AG20443 (cell line): ENCODE data around the gene TBC1D26.
"Not testable (repeated sequence)": the region's sequence is repeated elsewhere in the genome, so short reads cannot be mapped to it uniquely, and the experiment has no call there.

Experiments used
- DNase-seq: peaks from one replicate; pipeline ENCODE4 v3.0.0; 2012; ENCODE audit warnings: low spot score, mixed read lengths

TBC1D26 gene

DNA sequence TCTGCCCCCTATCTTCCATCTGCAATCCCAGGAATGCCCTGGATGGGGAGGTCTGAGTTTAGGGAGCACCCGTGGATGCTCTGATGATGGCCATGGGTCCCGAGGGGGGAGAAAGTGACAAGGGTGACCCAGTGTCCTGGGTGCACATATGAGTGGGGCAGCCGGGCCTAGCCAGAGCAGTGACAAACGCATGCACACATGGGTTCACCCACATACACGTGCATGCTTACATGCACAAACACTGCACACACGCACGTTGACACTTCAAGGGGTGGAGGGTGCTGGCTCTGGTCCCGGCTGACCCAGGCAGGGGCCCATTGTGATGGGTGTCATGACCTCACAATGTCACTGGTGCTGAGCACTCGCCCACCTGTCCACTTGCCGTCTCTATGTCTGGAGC, at the start of gene TBC1D26:
Gene TBC1D26, plus strand, starts transcription at position 384 of the 400 bp plus-strand sequence. CDS start 3,066 bp downstream, outside the sequence.
- DNase-seq, result not testable (repeated sequence)

DNA sequence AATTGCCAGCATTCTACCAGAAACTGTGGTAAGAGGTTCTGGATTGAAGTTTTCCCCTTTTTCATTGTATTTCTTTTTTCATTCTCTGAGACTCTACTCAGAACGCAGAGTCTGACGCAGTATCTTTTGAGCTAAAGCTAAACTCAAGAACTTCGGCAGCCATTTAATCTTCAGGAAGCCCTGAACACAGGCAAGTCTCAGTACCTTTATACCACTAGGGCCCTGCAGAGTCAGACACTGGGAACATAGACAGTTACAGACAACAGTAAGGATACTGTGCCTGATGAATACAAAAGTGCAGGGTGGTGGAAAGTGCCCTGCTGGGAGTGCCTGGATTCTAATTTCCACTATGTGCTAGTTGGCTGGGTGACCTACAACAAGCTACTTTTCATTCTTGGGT, 48.9 kb upstream of the TBC1D26 start:
- not testable (repeated sequence) for DNase-seq

DNA sequence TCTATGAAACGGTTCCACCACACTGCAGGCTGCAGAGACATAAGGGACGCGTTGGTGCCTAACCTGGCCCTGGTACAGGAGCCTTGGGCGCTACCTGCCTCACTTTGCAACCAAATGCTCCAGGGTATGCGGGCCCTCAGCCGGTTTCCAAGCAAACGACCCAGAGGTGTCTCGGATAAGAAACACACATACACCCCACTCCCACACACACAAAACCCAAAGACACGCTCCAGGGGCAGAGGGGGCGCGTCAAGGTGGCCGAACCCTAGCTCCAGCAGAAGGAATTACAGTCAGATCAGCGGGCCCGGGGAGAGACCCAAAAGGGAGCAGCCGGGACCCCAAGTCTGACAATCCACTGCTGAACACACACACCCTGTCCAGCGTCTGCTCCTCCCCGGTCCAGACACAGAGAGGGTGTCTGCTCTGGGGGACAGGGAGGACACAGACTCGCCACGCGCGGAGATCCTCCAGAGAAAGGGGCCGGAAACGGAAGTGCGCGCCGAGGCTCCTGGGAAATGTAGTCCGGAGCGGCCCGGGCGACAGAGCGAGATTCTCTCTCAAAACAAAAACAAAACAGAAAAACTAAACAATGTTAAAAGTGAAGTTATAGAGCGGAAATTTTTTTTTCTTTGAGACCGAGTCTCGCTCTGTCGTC, 48.1 kb upstream of the TBC1D26 start, which contains the start of gene TRIM16:
Gene TRIM16, minus strand, starts transcription at position 488 of the 655 bp plus-strand sequence. CDS start 32,702 bp downstream, outside the sequence.
- DNase-seq, result peak; percentile 78

DNA sequence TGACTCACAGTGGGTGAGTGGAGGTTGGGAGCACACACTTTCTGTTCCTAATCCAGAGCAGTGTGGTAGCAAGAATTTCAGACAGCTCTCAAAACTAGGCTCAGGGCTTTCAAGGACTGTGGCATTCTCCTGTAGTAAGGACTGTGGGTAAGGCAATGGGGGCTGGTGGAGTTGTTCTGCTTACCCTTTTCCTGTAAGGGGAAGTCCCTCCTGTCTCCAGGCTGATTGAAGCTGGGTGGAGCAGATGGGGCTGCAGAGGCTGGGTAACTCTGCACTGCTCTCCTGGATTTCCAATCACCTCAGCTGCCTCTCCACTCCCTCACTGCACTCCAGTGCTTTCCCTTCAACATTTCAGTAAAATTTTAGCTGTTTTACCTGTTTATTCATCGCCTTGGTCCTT, 44.6 kb upstream of the TBC1D26 start:
- DNase-seq, result not testable (repeated sequence)

DNA sequence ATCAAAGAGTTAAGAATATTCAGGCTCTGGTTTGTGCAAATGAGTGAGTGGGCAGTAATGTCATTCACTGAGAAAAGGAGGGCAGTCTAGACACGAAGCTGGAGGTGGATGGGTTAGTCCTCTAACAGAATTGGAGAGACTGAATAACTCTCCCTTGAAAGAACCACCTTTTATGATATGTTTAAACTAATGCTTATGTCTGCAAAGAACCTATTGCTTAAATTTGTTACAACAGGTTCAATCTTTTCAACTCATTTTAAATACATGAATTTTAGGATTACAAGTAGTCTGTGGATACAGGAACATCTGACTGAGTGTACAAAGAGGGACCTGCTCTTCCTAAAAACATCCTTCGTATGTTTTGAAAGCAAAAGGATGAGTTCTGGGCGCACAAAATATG, 33.1 kb upstream of the TBC1D26 start:
- not testable (repeated sequence) for DNase-seq

DNA sequence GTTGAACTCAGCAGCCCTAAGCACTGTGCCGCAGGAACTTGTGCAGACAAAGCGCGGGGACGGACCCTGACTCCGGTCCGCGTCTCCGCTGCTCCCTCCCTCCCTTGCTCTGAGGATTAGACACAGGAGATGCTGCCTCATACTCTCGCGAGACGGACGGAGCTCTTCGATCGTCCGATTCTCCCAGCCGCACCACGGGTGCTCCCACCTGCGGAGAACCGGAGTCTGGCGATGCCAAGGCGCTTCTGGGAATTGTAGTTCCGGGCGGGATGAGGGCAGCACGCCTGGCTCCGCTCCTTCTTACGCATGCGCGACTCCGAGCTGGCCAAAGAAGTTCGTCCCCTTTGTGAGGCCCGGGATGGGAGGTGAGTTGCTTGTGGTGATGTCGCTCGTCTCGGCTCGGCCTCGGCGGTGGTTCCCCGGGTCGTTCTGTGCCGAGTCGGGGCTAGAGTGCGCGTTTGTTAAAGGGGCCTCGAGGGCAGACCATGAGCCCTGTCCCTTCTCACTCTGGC, 32.6 kb upstream of the TBC1D26 start, which contains the start of gene ZNF286A:
Gene ZNF286A, plus strand, starts transcription at position 340 of the 512 bp plus-strand sequence. CDS start 578 bp downstream, outside the sequence.
- peak; percentile 98 for DNase-seq

DNA sequence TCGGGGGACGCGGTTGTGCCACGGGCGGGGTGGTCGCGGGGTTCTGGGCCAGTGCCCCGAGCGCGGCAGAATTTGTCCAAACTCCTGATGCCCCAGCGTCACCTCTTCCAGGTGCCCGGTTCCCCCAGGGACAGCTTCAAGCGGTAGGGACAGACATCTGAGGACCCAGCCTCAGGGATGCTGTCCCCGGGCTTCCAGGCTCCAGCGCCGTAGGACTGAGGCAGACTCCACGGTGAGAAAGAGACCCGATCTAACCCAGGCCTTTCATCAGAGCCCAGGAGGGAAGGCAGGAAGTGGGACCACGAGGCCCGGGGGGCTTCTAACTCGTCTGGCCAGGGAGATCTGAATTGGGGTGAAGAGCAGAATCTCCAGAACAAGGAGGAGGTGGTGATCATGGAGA, 32.1 kb upstream of the TBC1D26 start:
- not testable (repeated sequence) for DNase-seq

DNA sequence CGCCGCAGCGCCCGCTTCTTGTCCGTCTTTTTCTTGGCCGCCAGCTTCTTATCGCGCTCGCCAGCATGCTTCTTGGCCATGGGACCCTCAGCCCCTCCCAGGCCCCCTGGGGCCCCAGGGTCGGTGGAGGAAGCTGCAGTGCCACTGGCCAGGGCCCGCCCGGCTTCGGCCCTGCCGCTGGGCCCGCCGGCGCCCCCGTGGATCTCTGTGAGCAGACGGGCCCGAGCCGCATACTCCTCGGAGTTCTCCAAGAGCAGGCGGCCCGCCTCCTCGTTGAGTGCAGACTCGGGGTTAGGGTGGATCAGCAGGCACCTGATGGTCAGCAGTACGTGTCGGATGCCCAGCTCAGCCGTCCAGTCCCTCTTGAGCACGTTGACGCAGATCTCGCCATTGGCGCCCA, 27.8 kb upstream of the TBC1D26 start:
- DNase-seq, result not testable (repeated sequence)

DNA sequence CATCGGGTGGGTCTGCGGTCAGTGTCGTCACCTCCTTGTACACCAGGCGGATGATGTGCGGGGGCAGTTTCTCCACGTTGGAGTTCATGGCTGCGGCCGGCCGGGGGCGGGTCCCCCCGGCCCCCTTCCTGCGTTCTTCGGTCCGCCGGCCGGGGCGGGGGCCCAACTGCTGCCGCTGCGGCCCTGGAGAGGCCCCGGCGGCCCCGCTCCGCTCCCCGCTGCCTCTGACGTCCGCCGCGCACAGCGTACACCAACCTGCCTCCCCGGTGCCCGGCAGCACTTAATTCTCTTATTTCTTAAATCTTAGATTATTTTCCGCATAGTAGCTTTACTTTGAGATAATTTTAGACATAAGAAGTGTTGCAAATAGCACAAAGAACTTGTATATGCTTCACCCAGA, 27.3 kb upstream of the TBC1D26 start:
- DNase-seq, result not testable (repeated sequence)

DNA sequence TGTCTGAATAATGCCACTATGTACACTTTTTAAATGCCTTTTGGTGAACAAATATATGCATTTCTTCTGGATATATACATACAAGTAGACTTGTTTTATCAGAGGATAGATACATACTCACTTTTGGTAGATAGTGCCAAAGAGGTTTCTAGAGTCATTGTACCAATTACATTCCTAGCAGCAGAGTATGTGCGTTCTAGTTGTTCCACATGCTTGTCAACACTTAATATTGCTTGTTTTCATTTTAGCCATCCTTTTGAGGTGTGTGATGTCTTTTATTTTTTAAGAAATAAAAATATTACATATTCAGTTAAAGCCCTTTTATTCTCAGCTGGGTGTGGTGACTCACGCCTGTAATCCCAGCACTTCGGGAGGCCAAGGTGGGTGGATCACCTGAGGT, 23.2 kb upstream of the TBC1D26 start:
- not testable (repeated sequence) for DNase-seq

DNA sequence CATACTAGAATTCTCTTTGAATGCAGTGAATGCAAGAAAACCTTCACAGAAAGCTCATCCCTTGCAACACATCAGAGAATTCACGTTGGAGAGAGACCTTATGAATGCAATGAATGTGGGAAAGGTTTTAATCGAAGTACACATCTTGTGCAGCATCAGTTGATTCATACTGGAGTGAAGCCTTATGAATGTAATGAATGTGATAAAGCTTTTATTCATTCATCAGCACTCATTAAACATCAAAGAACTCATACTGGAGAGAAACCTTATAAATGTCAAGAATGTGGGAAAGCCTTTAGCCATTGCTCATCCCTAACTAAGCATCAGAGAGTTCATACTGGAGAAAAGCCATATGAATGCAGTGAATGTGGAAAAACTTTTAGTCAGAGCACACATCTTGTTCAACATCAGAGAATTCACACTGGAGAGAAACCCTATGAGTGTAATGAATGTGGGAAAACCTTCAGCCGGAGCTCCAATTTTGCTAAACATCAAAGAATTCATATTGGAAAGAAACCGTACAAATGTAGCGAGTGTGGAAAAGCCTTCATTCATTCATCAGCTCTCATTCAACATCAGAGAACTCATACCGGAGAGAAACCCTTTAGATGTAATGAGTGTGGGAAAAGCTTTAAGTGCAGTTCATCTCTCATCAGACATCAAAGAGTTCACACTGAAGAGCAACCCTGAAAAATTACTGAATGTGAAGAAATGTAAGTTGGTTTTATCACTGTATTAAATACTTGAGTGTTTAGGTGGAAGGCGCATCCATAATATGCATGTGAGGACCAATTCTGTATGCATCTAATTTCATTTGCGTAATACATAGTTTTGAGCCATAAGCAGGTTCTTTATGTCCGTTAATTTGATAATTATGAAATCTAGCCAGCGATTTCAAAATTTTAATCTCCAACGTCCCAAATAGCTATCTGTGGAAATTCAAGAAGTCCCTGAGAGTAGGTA, 15.2 kb upstream of the TBC1D26 start:
- not testable (repeated sequence) for DNase-seq

DNA sequence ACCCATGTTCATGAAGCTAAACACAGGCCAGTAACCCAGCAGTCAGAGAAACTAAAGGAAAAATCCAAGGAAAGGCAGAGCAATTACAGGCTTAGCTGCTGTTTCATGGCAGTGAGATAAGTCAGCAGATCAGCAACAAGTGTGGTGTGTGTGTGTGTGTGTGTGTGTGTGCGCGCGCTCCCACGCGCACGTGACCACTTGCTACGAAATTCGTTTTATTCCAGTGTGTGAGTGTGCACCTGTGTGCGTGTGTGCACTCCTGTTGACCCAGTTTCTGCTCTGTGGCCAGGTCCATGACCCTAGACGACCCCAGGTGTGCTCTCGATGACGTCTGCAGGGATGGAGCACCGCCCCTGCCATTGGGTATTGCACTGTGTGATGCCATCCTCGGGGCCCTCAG, 1.5 kb upstream of the TBC1D26 start:
- not testable (repeated sequence) for DNase-seq

DNA sequence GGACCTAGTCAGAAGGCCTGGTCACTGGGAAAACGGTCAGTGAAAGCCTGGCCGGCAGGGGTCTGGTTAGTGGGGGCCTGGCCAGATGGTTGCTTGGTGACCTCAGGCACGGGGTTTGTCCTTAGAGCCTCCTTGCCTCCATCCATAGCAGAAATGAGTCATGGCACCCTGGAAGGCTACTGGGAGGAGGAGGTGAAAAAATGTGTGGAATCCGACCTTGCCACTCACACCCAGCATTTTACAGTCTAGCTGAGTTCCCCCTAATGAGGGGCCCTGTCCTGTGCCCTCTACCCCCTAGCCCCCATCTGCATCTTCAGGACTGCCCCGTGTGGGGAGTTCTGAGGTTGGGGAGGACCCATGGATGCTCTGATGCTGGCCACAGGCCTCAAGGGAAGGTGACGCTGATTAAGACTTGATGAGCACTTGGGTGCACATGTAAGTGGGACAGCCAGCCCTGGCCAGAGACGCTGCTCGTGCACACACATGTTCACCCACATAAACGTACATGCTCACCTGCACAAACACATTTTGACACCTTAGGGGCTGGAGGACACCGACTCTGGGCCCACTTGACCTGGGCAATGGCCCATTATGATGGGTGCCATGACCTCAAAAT, 1.2 kb downstream of the TBC1D26 start:
- not testable (repeated sequence) for DNase-seq

DNA sequence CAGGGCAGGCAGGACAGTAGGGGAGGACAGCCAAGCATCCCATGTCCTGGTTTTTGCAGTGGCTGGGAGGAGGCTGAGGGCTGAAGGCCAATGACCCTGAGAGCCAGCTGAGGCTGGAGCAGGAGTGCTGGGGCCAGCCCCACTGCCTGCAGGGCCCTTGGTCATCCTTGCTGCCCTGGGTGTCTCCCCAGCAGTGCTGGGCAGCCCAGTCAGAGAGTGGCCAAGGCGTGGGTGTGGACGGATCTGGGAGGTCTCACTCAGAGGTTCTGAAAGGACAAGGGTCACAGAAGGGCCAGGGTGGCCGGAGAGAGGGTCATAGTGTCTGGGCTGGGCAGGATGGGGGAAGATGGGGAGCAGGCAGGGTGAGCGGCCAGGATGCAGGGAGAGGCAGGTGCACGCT, 4.5 kb downstream of the TBC1D26 start:
- DNase-seq, result not testable (repeated sequence)

DNA sequence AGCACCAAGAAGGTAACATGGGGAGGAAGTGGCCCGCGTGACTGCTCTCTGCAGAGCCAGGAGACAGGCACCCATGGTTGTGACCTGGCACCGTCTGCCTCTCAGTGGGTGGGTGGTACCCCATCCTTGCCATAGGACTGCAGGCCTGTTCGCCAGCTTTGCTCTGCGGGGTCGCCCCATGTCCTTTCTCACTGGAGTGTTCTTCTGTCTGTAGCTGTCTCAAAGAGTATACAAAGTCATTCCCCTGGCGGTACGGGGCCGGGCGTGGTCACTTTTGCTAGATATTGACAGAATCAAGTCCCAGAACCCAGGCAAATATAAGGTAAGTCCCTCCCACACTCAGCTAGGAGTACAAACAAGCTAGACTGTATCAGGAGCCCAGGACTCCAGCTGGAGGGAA, 6.0 kb downstream of the TBC1D26 start:
- no peak for DNase-seq

DNA sequence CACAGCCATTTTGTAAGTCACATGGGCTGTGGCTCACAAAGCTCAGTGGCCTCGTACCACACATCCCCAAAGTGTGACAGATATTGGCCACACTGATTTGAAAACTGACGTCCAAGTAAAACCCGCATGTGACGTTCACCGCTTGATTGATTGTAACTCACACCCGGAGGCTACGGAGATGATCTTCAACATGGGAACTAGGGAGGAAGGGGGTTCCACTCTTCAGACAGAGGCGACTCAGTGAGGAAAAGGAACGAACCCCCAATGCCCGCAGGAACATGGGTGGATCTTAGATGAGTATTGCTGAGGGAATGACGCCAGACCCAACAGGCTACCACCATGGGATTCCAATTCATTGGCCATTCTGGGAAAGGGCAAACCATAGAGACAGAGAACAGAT, 7.2 kb downstream of the TBC1D26 start:
- DNase-seq, result not testable (repeated sequence)

DNA sequence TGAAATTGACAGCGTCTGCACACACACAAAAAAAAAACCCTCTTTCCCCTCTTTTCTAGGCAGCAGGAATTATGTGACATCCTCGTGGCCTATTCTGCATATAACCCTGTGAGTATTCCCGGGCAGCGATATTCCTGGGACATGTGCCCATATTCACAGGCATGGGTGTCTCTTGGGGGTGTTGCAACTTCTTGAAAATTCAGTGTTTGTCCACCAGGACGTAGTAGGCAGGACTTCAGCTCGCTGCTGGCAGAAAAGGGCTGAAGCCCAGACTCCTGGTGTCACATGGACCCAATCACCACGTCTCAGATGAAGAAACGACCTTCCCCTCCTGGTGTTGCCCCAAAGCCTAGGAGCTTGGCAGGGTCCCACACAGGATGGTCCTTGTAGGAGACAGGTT, 8.0 kb downstream of the TBC1D26 start:
- DNase-seq, result peak; percentile 11

DNA sequence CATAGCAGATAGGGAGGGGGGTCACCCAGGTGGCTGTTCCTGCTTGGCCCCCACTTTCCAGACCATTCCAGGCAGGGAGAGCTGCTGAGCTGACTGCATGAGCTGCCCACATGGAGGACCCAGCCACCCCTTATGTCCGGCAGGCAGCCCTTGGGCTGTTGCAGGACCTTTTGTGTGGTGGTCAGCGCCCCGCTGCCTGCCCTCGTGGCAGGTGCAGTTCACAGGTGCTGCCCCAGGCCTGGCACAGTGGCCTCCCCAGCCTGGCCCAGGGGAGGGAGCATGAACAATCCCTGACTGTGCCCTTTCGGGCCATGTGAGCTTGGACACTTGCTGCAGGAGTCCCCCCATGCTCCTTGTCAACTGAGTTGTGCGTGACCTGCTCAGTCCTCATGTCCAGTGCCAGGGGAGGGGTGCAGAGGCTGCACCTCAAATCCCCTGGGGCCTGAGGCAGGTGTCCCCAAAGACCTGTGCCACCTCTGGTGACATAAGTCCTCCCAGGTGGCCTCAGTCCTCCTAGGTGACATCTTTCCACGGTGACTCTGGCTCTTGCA, 8.6 kb downstream of the TBC1D26 start:
- DNase-seq, result no peak

DNA sequence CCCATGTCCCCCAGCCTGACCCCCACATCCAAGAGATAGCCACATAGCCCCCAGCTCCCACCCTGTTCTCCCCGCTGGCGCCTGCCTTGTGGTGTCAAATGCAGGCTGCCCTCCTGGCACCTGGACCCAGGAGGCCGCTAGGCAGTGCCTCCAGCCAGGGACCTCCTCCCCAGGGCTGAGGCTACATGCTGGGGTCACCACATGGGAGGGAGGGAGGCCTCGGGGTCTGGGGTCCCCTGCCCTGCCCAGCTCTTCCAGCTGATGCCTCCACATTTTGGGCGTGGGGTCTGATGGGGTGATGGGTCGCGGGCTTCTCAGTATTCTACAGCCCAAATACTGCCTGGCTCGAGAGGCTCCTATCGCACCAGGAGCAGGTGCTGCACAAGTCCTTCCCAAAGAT, 9.5 kb downstream of the TBC1D26 start:
- no peak for DNase-seq

DNA sequence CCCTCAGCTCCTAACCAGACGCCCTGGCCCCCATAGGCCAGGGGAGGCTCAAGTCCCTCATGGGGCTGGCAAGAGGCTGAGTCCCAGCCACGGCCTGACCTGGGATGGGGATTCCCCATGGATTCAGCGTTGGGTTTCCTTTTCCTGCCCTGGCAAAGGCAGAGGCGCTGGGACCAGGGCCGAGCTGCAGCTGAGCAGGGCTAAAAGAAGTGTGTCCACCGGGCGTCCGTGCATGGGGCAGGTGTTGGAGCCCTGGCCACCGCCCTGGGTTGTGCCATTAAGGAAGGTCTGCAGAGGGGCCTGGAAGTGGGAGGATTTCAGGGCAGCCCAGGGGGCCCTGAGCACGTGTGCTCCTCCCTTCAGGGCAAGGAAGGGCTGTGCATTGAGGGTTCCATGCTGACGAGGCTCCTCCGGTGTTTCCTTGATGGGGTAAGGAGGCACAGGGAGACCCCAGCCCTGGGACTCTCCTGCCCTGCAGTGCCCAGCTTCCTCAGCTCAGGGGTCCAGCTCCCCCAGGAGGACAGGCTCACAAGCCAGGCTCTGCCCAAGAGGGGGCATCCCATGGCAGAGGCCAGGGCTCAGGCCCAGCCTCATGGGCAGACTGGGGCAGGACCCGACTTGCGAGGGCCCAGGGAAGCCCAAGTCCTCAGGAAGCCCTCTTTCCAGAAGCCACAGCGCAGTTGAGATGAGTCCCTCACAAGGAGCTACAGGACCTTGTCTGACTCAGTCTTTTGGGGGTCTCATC, 10.1 kb downstream of the TBC1D26 start:
- DNase-seq, result no peak

DNA sequence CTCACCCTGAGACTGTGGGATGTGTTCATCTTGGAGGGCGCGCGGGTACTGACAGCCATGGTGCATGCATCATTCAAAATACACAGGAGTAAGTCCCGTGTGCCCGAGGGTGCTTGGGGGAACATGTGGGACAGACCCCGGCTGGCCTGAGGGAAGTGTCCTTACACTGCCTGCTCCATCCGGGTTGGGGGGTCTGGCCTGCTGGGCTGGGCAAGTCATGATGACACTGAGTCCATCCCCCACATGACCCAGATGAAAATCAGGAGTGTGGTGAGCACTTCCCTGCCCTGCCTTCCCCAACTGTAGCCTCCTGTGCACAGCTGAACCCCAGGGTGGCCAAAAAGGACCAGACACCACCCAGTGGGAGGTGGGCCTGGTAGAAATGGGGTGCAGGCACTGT, 10.8 kb downstream of the TBC1D26 start:
- no peak for DNase-seq
